Choroid plexus epithelial cell (primary cell): ENCODE measurements around the gene HBS1L.

Experiments used
- DNase-seq: peaks from one replicate; pipeline ENCODE4 v3.0.0-alpha.2; 2010; ENCODE audit warnings: low read depth
- H3K4me3 ChIP-seq: 2 replicates; pipeline ENCODE4 v1.5.1; 2011; ENCODE audit warnings: low read depth, mild to moderate bottlenecking, control low read depth, low read length, moderate library complexity
- CTCF ChIP-seq: conservative IDR thresholded peaks from 2 replicates; pipeline ENCODE4 v1.5.1; 2011; ENCODE audit warnings: low read depth, mild to moderate bottlenecking, control low read depth, inconsistent platforms, low read length, moderate library complexity

The HBS1L gene

DNA sequence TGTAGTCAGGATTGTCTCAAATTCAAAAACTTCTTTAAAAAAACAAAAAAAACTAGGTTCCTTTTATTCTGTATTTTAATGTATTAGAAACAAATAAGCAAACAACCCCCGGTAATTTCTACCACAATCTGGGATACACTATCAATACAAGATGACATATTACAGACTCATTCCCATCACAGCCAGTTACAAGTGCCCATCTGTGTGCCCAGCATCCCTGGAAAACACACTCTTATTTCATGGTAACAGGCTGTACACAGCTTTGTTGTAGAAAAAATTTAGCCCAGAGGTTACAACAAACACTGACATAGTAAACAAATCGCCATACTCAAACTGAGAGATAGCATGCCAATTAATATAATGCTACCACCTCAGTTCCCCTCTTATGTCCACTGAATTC, 16.3 kb downstream of the HBS1L start:
- no peak for TF ChIP-seq CTCF
- no peak for DNase-seq
- H3K4me3 ChIP-seq = no peak overlapping the region

DNA sequence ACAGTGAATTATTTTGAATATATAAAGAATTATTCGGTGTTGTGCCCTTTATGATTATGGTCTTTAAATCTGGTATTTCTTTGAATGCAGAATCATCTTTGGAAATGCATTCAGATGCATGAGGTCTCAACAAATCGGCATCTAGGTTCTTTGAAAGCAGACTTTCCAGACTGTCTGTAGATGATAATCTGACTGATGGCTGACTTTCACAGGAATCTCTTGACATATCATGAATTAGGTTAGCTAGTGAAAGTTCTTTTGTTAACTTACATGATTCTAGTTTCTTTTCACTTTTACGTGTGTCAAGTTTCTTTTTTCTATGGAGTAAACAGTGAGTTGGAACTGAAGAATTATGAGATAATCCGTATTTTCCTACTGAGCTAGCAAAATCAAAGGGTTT, 17.1 kb downstream of the HBS1L start:
- TF ChIP-seq CTCF = no peak
- no peak for DNase-seq
- no peak overlapping the region for H3K4me3 ChIP-seq

DNA sequence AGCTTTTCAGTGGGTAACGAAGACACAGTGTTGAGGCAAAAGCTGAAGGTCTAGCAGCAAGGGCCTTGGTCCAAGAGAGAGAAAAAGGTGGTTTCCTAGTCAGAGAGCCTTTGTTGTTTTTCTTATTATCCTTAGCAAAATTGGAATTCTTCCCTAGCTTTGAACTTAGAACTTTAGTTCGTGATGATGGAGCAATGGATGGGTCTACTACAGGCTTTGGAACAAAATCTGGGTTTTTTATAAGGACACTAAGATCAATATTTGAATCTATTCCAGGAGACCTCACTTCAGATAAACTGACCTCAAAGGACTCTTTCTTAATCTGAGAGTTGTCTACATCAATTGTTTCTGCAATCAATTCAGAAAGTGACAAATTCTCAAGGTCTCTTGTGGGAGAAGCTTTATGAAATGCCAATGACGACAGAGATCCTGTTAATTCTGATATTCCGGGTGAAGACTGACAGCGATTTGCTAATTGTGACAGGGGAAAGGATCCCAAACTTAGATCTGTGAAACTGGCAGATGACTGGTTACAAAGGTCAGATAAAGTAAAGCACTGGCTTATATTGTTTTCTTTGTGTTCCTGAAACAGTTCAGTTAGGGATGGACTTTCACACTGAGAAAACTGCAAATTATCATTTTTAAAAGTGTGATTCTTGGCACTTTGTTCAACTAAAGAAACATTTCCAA, 17.7 kb downstream of the HBS1L start:
- DNase-seq = no peak
- H3K4me3 ChIP-seq = no peak overlapping the region
- TF ChIP-seq CTCF = no peak

- TF ChIP-seq CTCF = no peak
- no peak overlapping the region for H3K4me3 ChIP-seq
- DNase-seq = no peak
Observed at GRCh38 chr6:135033238-135033637, 21.4 kb downstream of the HBS1L start.

- TF ChIP-seq CTCF = no peak
- DNase-seq = peak; percentile 65
- H3K4me3 ChIP-seq = no peak overlapping the region
Observed at GRCh38 chr6:135030532-135031178, 24.0 kb downstream of the HBS1L start.

DNA sequence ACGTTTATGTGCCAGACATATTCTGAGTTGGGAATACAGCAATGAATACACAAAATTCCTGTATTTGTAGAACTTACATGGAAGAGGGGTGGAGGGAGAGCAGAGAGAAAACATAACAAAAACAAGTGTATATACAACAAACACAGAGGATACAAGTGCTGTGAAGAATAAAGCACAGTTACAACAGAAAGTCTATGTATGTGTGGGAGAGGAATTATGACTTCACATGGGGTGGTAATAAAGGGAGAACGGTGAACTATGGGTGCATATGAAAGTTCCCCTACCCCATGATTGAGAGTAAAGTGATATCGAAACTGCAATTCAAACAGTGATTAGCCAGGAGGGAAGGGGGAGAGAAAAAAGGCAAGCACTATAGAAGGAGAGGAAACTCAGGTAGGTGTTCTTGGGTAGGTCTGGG, 24.6 kb downstream of the HBS1L start:
- TF ChIP-seq CTCF = no peak
- DNase-seq = no peak
- no peak overlapping the region for H3K4me3 ChIP-seq

GRCh38 chr6:135025775-135026174, 28.8 kb downstream of the HBS1L start:
- no peak for DNase-seq
- no peak overlapping the region for H3K4me3 ChIP-seq
- TF ChIP-seq CTCF = no peak
